GM18498 (cell line): ENCODE measurements around the gene DCAF15.

Source experiments
- ATAC-seq: cut with Tn5 transposase; IDR thresholded peaks from one replicate; pipeline ENCODE4 v1.9.1; 2021; ENCODE audit warnings: mild to moderate bottlenecking, moderate library complexity; ENCODE audit not compliant: unreplicated experiment

DCAF15 gene

DNA sequence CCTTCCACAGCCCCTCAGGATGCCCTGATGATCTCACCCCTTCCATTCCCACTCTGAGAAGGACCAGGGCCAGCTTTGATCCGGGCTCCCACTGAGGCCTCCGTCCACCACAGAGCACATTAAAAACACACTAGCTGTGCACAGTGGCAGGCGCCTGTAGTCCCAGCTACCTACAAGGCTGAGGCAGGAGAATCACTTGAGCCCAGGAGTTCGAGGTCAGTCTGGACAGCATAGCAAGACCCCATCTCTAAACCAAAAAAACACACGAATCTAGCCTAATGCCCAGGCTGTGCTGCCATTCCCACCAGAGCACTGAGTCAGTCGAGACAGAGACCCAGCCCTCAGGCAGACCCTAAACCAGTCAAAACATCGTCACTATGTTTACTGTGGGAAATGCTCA, 39.7 kb downstream of the DCAF15 start:
- no peak for ATAC-seq

DNA sequence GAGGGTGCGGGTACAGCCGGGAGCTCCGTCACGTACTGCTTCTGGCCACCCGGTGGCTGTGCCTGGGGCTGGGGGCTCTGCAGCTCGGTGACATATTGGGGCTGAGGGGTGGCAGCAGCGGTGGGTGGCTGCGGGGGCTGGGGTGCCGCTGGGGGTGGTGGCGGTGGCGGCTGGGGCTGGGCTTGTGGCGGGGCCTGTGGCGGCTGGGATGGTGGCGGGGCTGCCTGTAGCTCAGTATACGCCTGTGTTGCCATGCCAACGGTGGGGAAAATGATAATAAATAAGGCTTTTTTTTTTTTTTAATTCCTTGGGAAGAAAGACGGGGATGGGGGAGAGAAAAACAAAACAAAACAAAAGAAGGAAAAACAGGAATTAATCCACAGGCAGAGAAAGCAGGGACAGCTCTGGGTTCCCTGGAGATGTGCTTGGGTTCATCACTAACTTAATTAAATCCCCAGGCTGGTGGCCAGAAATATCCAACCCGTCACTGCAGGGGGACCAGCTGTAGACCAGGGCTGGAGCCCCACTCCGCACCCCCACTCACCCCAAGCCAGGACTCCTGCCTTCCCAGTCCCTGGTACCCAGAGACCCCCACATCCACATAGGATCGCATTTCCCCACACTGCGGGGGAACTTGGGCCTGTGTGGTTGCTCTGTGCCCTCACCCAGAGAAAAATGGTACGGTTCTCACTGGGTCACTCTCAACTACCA, 41.4 kb downstream of the DCAF15 start:
- no peak for ATAC-seq

- ATAC-seq, result no peak
Measured at GRCh38 chr19:13995017-13995728, 42.9 kb downstream of the DCAF15 start.

DNA sequence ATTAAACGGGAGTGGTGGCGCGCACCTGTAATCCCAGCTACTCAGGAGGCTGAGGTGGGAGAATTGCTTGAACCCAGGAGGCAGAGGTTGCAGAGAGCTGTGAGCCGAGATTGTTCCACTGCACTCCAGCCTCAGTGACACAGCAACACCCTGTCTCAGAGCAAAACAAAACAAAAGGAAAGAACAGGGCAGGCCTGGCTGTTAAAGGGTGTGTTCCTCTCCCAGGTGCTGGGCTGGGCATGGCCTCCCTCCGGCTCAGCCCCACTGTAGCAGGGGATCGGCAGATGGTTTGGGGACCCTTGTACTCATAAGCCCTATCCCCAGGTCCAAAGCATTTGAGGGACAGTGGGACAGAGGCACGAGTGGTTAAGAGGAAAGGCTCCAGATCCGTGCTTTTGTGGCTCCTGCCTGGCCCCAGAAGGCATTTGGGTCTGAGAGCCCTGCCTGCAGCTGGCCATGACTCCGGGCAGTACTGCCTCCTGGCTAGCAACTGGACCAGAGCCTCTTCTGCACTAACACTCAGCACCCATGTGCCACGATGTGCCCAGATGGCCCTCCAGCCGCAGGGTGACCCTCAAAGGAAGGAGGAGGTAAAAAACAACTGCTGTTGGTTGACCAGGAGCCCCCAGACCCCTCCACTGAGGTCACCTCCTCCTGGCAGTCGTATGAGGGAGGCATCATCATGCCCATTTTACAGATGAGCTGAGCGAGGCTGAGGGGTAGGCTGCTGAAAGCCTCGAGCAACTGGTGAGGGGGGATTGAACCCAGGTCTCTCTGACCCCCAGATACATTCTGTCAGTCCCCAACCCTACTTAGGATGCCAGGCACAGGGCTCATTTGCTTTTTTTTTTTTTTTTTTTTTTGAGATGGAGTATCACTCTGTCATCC, 43.8 kb downstream of the DCAF15 start:
- no peak for ATAC-seq

- no peak for ATAC-seq
Measured at GRCh38 chr19:13996928-13997630, 44.8 kb downstream of the DCAF15 start.

- ATAC-seq, result no peak
Measured at GRCh38 chr19:13997631-13997962, 45.3 kb downstream of the DCAF15 start.

DNA sequence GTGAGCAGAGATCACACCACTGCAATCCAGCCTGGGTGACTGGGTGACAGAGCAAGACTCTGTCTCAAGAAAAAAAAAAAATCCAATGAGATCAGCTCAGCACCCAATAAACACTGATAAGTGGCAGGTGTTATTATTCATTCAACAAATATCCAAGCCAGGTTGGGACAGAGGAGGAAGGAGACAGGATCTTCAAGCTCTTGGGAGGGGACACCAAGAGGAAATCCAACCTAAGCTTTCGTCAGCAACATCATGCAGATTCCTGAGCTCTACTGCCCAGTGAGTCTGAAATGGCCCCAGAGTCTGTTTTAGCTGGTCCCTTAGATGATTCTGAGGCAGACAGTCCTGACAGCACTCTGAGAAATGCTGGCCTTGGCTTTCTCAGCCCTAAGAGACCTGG, 46.1 kb downstream of the DCAF15 start:
- ATAC-seq, result no peak

GRCh38 chr19:13999085-13999484, 46.8 kb downstream of the DCAF15 start:
- ATAC-seq, result no peak

DNA sequence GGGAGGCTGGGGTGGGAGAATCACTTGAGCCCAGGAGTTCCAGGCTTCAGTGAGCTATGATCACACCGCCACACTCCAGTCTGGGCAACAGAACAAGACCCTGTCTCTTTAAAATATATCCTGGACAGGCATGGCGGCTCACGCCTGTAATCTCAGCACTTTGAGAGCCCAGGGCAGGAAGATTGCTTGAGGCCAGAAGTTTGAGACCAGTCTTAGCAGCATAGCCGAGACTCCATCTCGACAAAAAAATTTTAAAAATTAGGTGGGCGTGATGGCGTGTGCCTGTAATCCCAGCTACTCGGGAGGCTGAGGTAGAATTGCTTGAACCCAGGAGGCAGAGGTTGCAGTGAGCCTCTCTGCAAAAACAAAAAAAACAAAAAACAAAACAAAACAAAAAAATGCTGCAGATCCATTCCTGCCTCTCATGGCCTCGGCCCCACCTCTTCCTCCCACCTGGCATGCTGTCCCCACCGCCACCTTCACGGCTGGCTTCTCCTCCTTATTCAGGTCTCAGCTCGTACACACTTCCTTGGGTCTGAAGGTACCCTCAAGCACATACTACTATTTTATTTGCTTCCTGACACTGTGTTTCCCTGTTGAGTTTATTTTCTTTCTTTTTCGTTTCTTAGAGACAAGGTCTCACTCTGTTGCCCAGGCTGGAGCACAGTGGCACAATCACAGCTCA, 48.5 kb downstream of the DCAF15 start:
- ATAC-seq, result no peak

DNA sequence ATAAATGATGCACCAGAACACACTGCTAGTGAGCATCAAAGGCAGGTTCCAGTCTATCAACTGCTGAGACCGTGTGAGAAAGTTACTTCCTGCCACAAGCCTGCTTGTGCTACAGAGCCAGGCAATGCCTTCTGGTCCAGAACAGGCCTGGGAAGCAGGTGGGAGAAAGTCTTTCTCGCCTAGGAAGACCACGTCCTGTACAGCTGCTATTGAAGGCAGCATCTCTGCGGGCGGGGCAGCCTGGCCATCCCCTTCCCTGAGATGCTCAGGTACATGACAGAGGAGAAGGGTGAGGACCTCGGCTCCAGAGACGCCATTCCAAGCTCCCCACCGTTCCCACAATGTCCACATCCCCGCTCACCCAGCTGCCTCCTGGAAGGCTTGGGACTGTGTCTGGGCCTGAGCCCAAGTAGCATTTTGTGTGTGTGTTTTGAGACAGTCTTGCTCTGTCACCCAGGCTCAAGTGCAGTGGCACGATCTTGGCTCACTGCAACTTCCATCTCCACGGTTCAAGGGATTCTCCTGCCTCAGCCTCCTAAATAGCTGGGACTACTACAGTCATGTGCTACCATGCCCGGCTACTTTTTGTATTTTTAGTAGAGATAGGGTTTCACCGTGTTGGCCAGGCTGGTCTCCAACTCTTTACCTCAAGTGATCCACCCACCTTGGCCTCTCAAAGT, 50.4 kb downstream of the DCAF15 start:
- no peak for ATAC-seq

DNA sequence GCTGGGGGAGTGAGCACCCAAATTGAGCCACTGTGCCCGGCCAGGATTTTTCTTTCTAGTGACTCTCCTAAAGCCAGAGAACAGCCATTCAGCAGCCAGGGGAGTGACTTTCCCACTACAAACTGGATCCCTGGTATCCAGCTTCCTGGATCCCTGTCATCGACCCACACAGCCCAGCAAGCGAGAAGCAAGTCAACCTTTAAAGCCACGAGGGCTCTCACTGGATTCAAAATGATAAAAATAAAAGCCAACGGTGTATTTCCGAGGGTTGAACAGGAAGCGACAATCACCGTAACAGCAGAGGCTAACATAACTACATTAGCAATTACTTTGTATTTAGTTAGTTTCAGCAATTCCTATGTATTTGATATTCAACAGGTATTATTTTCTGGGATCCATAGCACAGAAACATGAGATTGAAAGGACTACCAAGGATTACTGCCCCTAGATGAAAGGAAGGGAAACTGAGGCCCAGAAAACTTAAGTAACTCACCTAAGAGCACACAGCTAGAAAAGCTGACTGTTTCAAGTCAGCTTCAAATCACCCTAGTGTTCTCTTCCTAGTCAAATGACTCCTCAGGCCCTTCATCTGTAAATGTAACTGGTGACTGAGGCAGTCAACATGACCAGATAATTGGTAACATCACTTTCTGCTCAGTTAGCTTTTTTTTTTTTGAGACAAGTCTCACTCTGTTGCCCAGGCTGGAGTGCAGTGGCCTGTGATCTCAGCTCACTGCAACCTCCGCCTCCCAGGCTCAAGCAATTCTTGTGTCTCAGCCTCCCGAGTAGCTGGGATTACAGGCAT, 51.1 kb downstream of the DCAF15 start:
- no peak for ATAC-seq

- no peak for ATAC-seq
Measured at GRCh38 chr19:14004619-14005348, 52.5 kb downstream of the DCAF15 start.

DNA sequence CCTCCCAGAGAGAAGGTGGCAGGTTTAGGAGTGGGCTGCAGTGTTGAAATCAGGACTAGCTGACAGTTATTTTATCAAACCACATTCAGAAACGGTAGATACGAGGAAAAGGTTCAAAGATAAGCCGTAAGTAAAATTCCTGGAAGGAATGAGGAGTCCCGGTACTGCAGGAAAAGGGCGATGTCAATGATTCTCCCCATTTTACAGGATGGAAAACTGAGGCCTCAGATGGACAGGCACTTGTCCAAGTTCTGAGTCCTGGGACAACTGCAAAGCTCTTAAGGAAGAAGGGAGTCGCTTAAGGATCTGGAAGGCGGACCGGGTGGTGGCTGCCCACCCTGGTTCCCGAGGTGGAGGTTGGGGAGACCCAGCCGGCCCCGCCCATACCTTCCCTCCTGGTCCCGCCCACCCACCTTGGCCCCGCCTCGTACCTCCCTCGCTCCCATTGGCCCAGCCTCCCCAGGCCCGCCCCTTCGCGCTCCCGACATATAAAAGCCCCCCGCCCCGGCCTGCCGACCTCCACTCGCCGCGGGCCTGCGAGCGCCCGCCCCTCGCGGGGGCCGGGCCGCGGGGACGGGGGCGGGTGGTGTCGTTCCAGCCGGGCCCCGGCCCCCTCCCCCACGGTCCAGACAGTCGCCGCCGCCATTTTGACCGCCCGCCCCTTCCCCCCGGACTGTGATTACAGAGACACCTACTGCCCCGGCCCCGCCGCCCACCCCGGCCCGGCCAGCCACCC, 53.2 kb downstream of the DCAF15 start:
- peak; percentile 39 for ATAC-seq

- peak; percentile 75 for ATAC-seq
Measured at GRCh38 chr19:14006085-14006765, 53.9 kb downstream of the DCAF15 start, which contains the start of gene RFX1. Gene RFX1, minus strand, starts transcription at chr19:14006320. Its CDS starts 12,477 bp downstream, at chr19:13993843.

DNA sequence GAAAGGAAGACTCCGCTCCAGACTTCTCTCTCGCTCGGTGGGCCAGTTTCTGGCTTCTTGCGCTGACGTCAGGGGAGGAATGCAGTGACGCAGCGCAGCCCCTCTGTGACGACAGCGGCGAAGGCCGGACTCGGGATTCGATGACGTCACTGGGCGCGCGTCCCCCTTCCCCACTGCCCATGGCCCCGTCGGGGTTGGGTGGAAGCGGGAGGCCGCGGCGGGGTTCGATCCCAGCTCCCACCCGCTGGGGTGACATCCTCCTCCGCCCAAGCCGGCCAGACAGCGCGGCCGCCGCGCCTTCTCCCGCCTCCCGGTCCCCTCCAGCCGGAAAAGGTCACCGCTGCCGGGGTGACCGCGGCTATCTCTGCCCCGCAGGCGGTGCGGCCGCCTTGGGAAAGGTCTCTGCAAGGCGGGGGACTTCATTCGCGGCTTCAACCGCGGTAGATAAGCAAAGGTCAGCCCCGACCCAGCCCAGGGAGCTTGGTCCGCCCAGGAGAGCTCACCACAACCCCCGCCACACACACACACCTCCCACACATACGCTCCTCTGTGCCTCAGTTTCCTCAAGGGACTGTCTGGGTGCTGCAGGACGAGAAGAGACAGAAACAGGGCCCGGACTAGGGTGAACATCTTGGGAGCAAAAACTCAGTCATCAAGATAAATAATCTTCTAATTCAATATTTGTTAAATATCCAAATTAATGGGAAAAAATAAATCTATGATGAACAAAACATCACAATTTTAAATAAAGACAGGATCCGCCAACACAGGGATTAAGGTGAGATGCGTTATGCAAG, 54.7 kb downstream of the DCAF15 start:
- ATAC-seq, result peak; percentile 38
